Upper lobe of left lung (tissue), 6 donors: Measurements from ENCODE around the gene CCR2. TPM values are rescaled to one million over a fixed set of nuclear protein-coding genes. Genes with fewer than 3 reads are reported as not detected.
"Not testable (repeated sequence)": the region's sequence is repeated elsewhere in the genome, so short reads cannot be mapped to it uniquely, and the experiment has no call there.

Source experiments
- ATAC-seq, 2 donors: fragments of 200-7000 bp; cut with Tn5 transposase; one replicate each; pipeline ENCODE4 v1.9.1; 2022; ENCODE audit warnings: mild to moderate bottlenecking in 2 of 2, moderate library complexity in 2 of 2; ENCODE audit not compliant: low FRiP score in 2 of 2
- DNase-seq, 2 donors: peaks; one replicate each; pipeline ENCODE4 v3.0.0-alpha.2; 2019 to 2020
- H3K27ac ChIP-seq, 4 donors: fragments of 200-600 bp; sonication (generic); one replicate each; pipeline ENCODE4 v1.5.1; 2016 to 2019
- H3K27me3 ChIP-seq, 4 donors: fragments of 200-600 bp; sonication (generic); one replicate each; pipeline ENCODE4 v1.5.1; 2017 to 2019
- H3K36me3 ChIP-seq, 4 donors: fragments of 200-600 bp; sonication (generic); one replicate each; pipeline ENCODE4 v1.5.1; 2016 to 2019
- H3K4me1 ChIP-seq, 4 donors: fragments of 200-600 bp; sonication (generic); one replicate each; pipeline ENCODE4 v1.5.1; 2018 to 2019
- H3K4me3 ChIP-seq, 4 donors: fragments of 200-600 bp; sonication (generic); one replicate each; pipeline ENCODE4 v1.5.1; 2017 to 2019; ENCODE audit warnings: mild to moderate bottlenecking in 2 of 4, moderate library complexity in 1 of 4
- H3K9me3 ChIP-seq, 4 donors: fragments of 200-600 bp; sonication (generic); one replicate each; pipeline ENCODE4 v1.5.1; 2018 to 2019
- CTCF ChIP-seq, 6 experiments: fragments of 450-650 bp in 4 of 6; fragments of 200-600 bp in 2 of 6; sonication (generic) in 2 of 6; IDR thresholded peaks; one replicate each; pipeline ENCODE4 v1.5.1; 2016 to 2019; ENCODE audit warnings: antibody characterized with exemption in 6 of 6
- EP300 ChIP-seq, 4 donors: sonication (generic); formaldehyde crosslinking; IDR thresholded peaks; one replicate each; pipeline ENCODE4 v1.5.1; 2017; ENCODE audit warnings: antibody characterized with exemption in 4 of 4, control low read depth in 2 of 4
- POLR2A ChIP-seq, 4 donors: fragments of 450-650 bp; IDR thresholded peaks; one replicate each; pipeline ENCODE4 v1.5.1; 2016 to 2017; ENCODE audit warnings: antibody characterized with exemption in 4 of 4, mild to moderate bottlenecking in 2 of 4
- POLR2AphosphoS5 ChIP-seq, 2 donors: sonication (generic); formaldehyde crosslinking; IDR thresholded peaks; one replicate each; pipeline ENCODE4 v1.5.1; 2017; ENCODE audit warnings: antibody characterized with exemption in 2 of 2
- WGBS, 2 donors: methylation state at CpG; one replicate each; pipeline ENCODE4 v1.1.5; 2017 to 2018; 5-methylcytosine and 5-hydroxymethylcytosine counted together
- total RNA-seq, 6 donors: library from RNA; depleted of rRNA in 4 of 6; stranded (reverse); fragments of >200 nt in 4 of 6; gene quantifications; one replicate each; pipeline versions ENCODE4 v1.1.0 to v1.2.1, GENCODE V29; 2016 to 2021
- donor health status: DM: no; HTN: no; CAD: no; lungs with moderate emphysema.
- donor health status: DM: no; HTN: yes; CAD: no; lungs with severe emphysema.

Gene CCR2
- total RNA-seq, 6 donors from 2014 or later = 2.1 to 27.8 (median 6.6) TPM

DNA sequence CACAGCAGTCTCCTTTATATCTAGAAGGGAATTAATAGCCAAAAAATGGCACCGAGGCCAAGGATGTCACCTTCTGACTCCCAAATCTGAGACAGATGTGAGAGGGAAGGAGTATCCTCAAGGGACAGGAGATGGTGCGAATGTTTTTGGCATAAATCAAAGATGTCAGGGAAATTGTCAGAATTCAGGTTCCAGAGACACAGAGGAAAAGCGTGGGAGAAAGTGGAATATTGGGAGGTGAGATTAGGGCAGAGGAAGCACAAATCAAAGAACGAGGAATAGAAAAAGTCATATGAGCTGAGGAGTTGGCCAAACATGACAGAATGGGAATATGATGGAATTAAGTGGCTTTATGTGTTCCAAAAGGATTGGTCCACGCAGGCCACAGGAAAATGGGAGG lies 46.9 kb downstream of the CCR2 start:
- H3K36me3 ChIP-seq = no peaks in the 10 kb centered on the region
- H3K27me3 ChIP-seq = no peaks in the 10 kb centered on the region
- H3K27ac ChIP-seq = no peak overlapping the region
- no peaks in the 10 kb centered on the region for H3K9me3 ChIP-seq
- peaks cover 40 to 61% (median 49%) of the 10 kb centered on the region in 4 donors for H3K4me1 ChIP-seq
- no peak for TF ChIP-seq CTCF (IDR thresholded peaks at IDR 0.05)
- TF ChIP-seq EP300 (IDR thresholded peaks at IDR 0.05) = no peak
- no peak for TF ChIP-seq POLR2A (IDR thresholded peaks at IDR 0.05)
- no peak for TF ChIP-seq POLR2AphosphoS5 (IDR thresholded peaks at IDR 0.05)
- DNase-seq = no peak
- no peak for ATAC-seq
- H3K4me3 ChIP-seq = no peak overlapping the region
- WGBS, 2 donors = 77 to 86% methylated on average over 5 of the region's 5 CpGs

- no peaks in the 10 kb centered on the region for H3K27me3 ChIP-seq
- DNase-seq (no peak), ATAC-seq (no peak)
- 96 to 100% methylated on average over 2 of the region's 2 CpGs for WGBS, 2 donors
- H3K36me3 ChIP-seq = no peaks in the 10 kb centered on the region
- peaks cover 42 to 61% (median 50%) of the 10 kb centered on the region in 4 donors for H3K4me1 ChIP-seq
- no peaks in the 10 kb centered on the region for H3K9me3 ChIP-seq
- no peak overlapping the region for H3K27ac ChIP-seq
- TF ChIP-seq POLR2AphosphoS5 (IDR thresholded peaks at IDR 0.05) (no peak), EP300 (IDR thresholded peaks at IDR 0.05) (no peak), CTCF (IDR thresholded peaks at IDR 0.05) (no peak), POLR2A (IDR thresholded peaks at IDR 0.05) (no peak)
- H3K4me3 ChIP-seq = no peak overlapping the region
Measured at GRCh38 chr3:46401579-46401978, 47.7 kb downstream of the CCR2 start.

DNA sequence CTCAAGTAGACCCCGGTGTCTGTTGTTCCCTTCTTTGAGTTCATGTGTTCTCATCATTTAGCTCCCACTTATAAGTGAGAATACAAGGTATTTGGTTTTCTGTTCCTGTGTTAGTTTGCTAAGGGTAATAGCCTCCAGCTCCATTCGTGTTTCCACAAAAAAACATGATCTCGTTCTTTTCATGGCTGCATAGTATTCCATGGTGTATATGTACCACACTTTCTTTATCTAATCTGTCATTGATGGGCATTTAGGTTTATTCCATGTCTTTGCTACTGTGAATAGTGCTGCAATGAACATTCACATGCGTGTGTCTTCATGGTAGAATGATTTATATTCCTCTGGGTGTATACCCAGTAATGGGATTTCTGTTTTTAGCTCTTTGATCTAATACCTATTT lies 49.0 kb downstream of the CCR2 start:
- not testable (repeated sequence) for DNase-seq, H3K36me3 ChIP-seq, H3K9me3 ChIP-seq, H3K4me3 ChIP-seq, H3K27me3 ChIP-seq, ATAC-seq
- peaks cover 44 to 65% (median 54%) of the 10 kb centered on the region in 4 donors for H3K4me1 ChIP-seq
- H3K27ac ChIP-seq = peak overlapping the region in 1 of 4 donors; percentile 93
- 94 to 99% methylated on average over 4 of the region's 4 CpGs for WGBS, 2 donors

DNA sequence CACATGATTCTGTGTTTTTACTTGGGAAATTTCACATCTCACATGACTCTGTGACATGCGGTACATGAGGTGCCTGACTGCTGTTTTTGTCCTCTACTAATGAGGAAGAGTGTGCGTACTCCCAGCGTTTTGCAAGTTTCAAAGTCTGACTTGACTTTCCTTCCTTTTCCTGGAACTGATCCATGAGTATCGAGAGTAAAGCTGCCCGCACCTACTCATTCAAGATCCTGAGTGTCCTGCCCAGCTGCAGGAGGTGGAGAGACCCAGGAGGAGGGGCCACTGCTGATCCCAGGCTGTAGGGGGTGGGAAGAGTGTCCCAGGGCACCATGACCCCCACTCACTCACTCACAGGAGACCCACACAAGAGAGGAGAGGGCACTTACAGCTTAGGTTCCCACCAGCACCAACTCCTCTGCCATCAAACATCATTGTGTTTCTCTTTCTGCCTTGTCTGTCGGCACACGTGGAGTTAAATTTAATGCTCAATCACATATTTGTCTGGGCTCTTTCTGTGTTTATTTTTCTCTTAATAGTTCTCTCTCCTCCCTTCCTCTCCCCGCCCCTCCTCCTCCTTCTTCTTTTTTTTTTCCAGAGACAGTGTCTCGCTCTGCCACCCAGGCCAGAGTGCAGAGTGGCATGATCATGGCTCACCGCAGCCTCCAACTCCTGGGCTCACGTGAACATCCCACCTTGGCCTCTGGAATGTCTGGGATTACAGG lies 51.5 kb downstream of the CCR2 start:
- peak in 1 of 2 donors; percentile 84 for DNase-seq
- peak; percentile 59 to 62 for ATAC-seq
- Histone ChIP-seq H3K27ac (peak overlapping the region; percentile 90 to 95 (median 92)), H3K36me3 (no peaks in the 10 kb centered on the region), H3K4me3 (peak overlapping the region in 2 of 4 donors; percentile 27 to 52), H3K9me3 (no peaks in the 10 kb centered on the region), H3K4me1 (peaks cover 49 to 65% (median 59%) of the 10 kb centered on the region in 4 donors), H3K27me3 (no peaks in the 10 kb centered on the region)
- 20 to 26% methylated on average over 9 to 11 of the region's 11 CpGs for WGBS, 2 donors
- TF ChIP-seq CTCF (IDR thresholded peaks at IDR 0.05) = no peak
- peak in 2 of 4 donors; percentile 13 to 65 for TF ChIP-seq POLR2A (IDR thresholded peaks at IDR 0.05)
- TF ChIP-seq EP300 (IDR thresholded peaks at IDR 0.05) = peak; percentile 34 to 95 (median 64)
- TF ChIP-seq POLR2AphosphoS5 (IDR thresholded peaks at IDR 0.05) = peak; percentile 53 to 70

DNA sequence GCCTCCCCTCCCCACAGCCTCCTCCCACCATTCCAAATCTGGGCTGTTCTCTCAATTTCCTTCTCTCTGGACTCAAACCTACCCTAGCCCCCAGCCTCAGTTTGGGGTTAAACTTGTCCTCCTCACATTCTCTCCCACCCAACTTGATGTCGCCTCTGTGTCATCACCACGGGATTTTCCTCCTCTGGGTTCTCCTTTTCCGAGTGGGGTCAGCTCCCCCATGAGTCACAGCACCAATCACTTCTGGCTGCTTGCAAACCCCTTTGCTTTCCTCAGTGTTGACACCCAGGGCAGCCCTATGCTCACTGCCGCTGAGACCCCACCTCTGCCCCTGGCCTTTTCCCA lies 52.5 kb downstream of the CCR2 start:
- peak in 1 of 2 donors; percentile 75 for DNase-seq
- ATAC-seq = peak; percentile 38 to 70
- no peak for TF ChIP-seq CTCF (IDR thresholded peaks at IDR 0.05)
- TF ChIP-seq EP300 (IDR thresholded peaks at IDR 0.05) = peak in 1 of 4 donors; percentile 24

More for the DNA sequence above, 52.5 kb downstream of the CCR2 start:
- Histone ChIP-seq H3K4me1 (peaks cover 54 to 63% (median 57%) of the 10 kb centered on the region in 4 donors), H3K9me3 (no peaks in the 10 kb centered on the region), H3K27ac (peak overlapping the region; percentile 90 to 95 (median 92)), H3K4me3 (peak overlapping the region in 2 of 4 donors; percentile 36 to 52), H3K27me3 (no peaks in the 10 kb centered on the region), H3K36me3 (no peaks in the 10 kb centered on the region)
- WGBS, 2 donors = 52 to 59% methylated on average over 4 of the region's 4 CpGs
